Measurements from ENCODE around the gene TRIM29. TPM values are rescaled to one million over a fixed set of nuclear protein-coding genes. Genes with fewer than 3 reads are reported as not detected.
A peak's percentile ranks its signal among the peaks of the same experiment; 100 is the strongest.

Gene TRIM29
- total RNA-seq, 1 experiment from 2014 or later: 4.3 TPM

- H3K27ac Mint-ChIP-seq (ENCODE audit: unreplicated experiment): no peak overlapping the region
- H3K4me1 ChIP-seq: peaks cover 12% of the 10 kb centered on the region
These were observed 10.7 kb downstream of the TRIM29 start for GRCh38 chr11:120127236-120127635.

GRCh38 chr11:120126620-120127019 is 11.3 kb downstream of the TRIM29 start:
- H3K4me1 ChIP-seq: peaks cover 17% of the 10 kb centered on the region
- H3K4me1 Mint-ChIP-seq (ENCODE audit: low read depth, unreplicated experiment): peaks cover 9% of the 10 kb centered on the region
- BruUV-seq (replicated peaks): TSS peak; percentile 13
- ChIA-PET POLR2A (no interaction called here), CTCF (no interaction called here)
- no peaks in the 10 kb centered on the region for H3K9me3 ChIP-seq
- H3K27ac Mint-ChIP-seq (ENCODE audit: unreplicated experiment): no peak overlapping the region
- H3K36me3 ChIP-seq (ENCODE audit: control insufficient read depth, insufficient read depth, low read length): no peaks in the 10 kb centered on the region
- no peaks in the 10 kb centered on the region; the same call in 1 of the 2 replicates for H3K27me3 ChIP-seq (replicated peaks; ENCODE audit: control insufficient read depth, insufficient read depth, low read length)
- intact Hi-C loops (cut with micrococcal nuclease; ENCODE audit: unreplicated experiment): no loop called here
- H3K9me3 Mint-ChIP-seq (ENCODE audit: unreplicated experiment): no peaks in the 10 kb centered on the region
- TF ChIP-seq CTCF (IDR thresholded peaks at IDR 0.05; ENCODE audit: insufficient read depth in 1 of 2, low read depth in 1 of 2, low read length in 1 of 2, severe bottlenecking in 1 of 2, unreplicated experiment in 1 of 2): no peak
- no peak overlapping the region for H3K4me3 ChIP-seq (ENCODE audit: low read depth, low read length)
- no peak for DNase-seq
- H3K36me3 Mint-ChIP-seq (ENCODE audit: insufficient read depth, unreplicated experiment): no peaks in the 10 kb centered on the region
- no peak overlapping the region for H3K4me3 Mint-ChIP-seq (ENCODE audit: unreplicated experiment)
- H3K27me3 Mint-ChIP-seq (ENCODE audit: insufficient read depth, unreplicated experiment): peaks cover 11% of the 10 kb centered on the region

More at GRCh38 chr11:120127236-120127635, 10.7 kb downstream of the TRIM29 start:
- no peak for DNase-seq
- CTCF ChIA-PET: no interaction called here
- POLR2A ChIA-PET: no interaction called here
- Histone ChIP-seq H3K27me3 (replicated peaks; ENCODE audit: control insufficient read depth, insufficient read depth, low read length) (no peaks in the 10 kb centered on the region; the same call in 1 of the 2 replicates), H3K9me3 (no peaks in the 10 kb centered on the region), H3K36me3 (ENCODE audit: control insufficient read depth, insufficient read depth, low read length) (no peaks in the 10 kb centered on the region), H3K4me3 (ENCODE audit: low read depth, low read length) (no peak overlapping the region)
- TF ChIP-seq CTCF (IDR thresholded peaks at IDR 0.05; ENCODE audit: insufficient read depth in 1 of 2, low read depth in 1 of 2, low read length in 1 of 2, severe bottlenecking in 1 of 2, unreplicated experiment in 1 of 2): no peak
- Mint-ChIP-seq H3K36me3 (ENCODE audit: insufficient read depth, unreplicated experiment) (no peaks in the 10 kb centered on the region), H3K9me3 (ENCODE audit: unreplicated experiment) (no peaks in the 10 kb centered on the region), H3K27me3 (ENCODE audit: insufficient read depth, unreplicated experiment) (peaks cover 11% of the 10 kb centered on the region), H3K4me1 (ENCODE audit: low read depth, unreplicated experiment) (peaks cover 6% of the 10 kb centered on the region), H3K4me3 (ENCODE audit: unreplicated experiment) (no peak overlapping the region)
- intact Hi-C loops (cut with micrococcal nuclease; ENCODE audit: unreplicated experiment): no loop called here
- BruUV-seq (replicated peaks): no TSS peak

- Mint-ChIP-seq H3K4me3 (ENCODE audit: unreplicated experiment) (no peak overlapping the region), H3K9me3 (ENCODE audit: unreplicated experiment) (no peaks in the 10 kb centered on the region), H3K36me3 (ENCODE audit: insufficient read depth, unreplicated experiment) (peaks cover 6% of the 10 kb centered on the region), H3K27me3 (ENCODE audit: insufficient read depth, unreplicated experiment) (peaks cover 11% of the 10 kb centered on the region), H3K27ac (ENCODE audit: unreplicated experiment) (no peak overlapping the region), H3K4me1 (ENCODE audit: low read depth, unreplicated experiment) (peaks cover 18% of the 10 kb centered on the region)
- H3K36me3 ChIP-seq (ENCODE audit: control insufficient read depth, insufficient read depth, low read length): no peaks in the 10 kb centered on the region
- H3K9me3 ChIP-seq: no peaks in the 10 kb centered on the region
- ChIA-PET CTCF (no interaction called here), POLR2A (interaction anchor here (0.5 kb wide), 1 partner anchor 1158 kb away, joined by 3 read pairs; no protein-coding TSS in a partner anchor)
- no peaks in the 10 kb centered on the region; the same call in 1 of the 2 replicates for H3K27me3 ChIP-seq (replicated peaks; ENCODE audit: control insufficient read depth, insufficient read depth, low read length)
- intact Hi-C loops (cut with micrococcal nuclease; ENCODE audit: unreplicated experiment): no loop called here
- no peak for DNase-seq
- H3K4me3 ChIP-seq (ENCODE audit: low read depth, low read length): no peak overlapping the region
- no TSS peak for BruUV-seq (replicated peaks)
- H3K4me1 ChIP-seq: peaks cover 28% of the 10 kb centered on the region
- no peak for TF ChIP-seq CTCF (IDR thresholded peaks at IDR 0.05; ENCODE audit: insufficient read depth in 1 of 2, low read depth in 1 of 2, low read length in 1 of 2, severe bottlenecking in 1 of 2, unreplicated experiment in 1 of 2)
These were observed 12.4 kb downstream of the TRIM29 start for GRCh38 chr11:120125509-120125908.

Data from Caco-2 (cell line).